PC-9 (cell line): ENCODE results near the gene NDUFAF2.

Source experiments
- CTCF ChIP-seq: fragments of 200-600 bp; sonication (generic); conservative IDR thresholded peaks from 2 replicates; pipeline ENCODE4 v1.6.1; 2017; ENCODE audit warnings: mixed run types, antibody characterized with exemption, mild to moderate bottlenecking, moderate library complexity
- EZH2 ChIP-seq: fragments of 200-600 bp; sonication (generic); IDR thresholded peaks from 2 replicates; pipeline ENCODE4 v1.8.0; 2017; ENCODE audit warnings: antibody characterized with exemption, low read depth

- TF ChIP-seq CTCF (no peak), EZH2 (no peak)
These were observed 57.8 kb downstream of the NDUFAF2 start for GRCh38 chr5:61002611-61003355.
